Measurements from ENCODE around the gene CAMK4.

The CAMK4 gene

GRCh38 chr5:111367115-111367514 is 142.9 kb downstream of the CAMK4 start:
- TF ChIP-seq CTCF (IDR thresholded peaks at IDR 0.05): no peak
- DNase-seq: no peak
- H3K4me3 Mint-ChIP-seq: no peak overlapping the region
- H3K9me3 Mint-ChIP-seq: no peaks in the 10 kb centered on the region
- H3K27ac Mint-ChIP-seq: no peak overlapping the region
- H3K4me1 Mint-ChIP-seq: no peaks in the 10 kb centered on the region
- H3K36me3 Mint-ChIP-seq (ENCODE audit: low read depth): no peaks in the 10 kb centered on the region
- no peaks in the 10 kb centered on the region for H3K27me3 Mint-ChIP-seq (ENCODE audit: low read depth, poor library complexity)

GRCh38 chr5:111372799-111373198 is 148.6 kb downstream of the CAMK4 start:
- Mint-ChIP-seq H3K36me3 (ENCODE audit: low read depth) (no peaks in the 10 kb centered on the region), H3K9me3 (no peaks in the 10 kb centered on the region), H3K27me3 (ENCODE audit: low read depth, poor library complexity) (peaks cover 3% of the 10 kb centered on the region), H3K4me3 (no peak overlapping the region), H3K4me1 (no peaks in the 10 kb centered on the region), H3K27ac (no peak overlapping the region)
- no peak for DNase-seq
- no peak for TF ChIP-seq CTCF (IDR thresholded peaks at IDR 0.05)

GRCh38 chr5:111374380-111374779 is 150.2 kb downstream of the CAMK4 start:
- Mint-ChIP-seq H3K4me3 (no peak overlapping the region), H3K27me3 (ENCODE audit: low read depth, poor library complexity) (peaks cover 3% of the 10 kb centered on the region), H3K4me1 (no peaks in the 10 kb centered on the region), H3K9me3 (no peaks in the 10 kb centered on the region), H3K27ac (no peak overlapping the region), H3K36me3 (ENCODE audit: low read depth) (no peaks in the 10 kb centered on the region)
- no peak for TF ChIP-seq CTCF (IDR thresholded peaks at IDR 0.05)
- no peak for DNase-seq

GRCh38 chr5:111375645-111376044 is 151.5 kb downstream of the CAMK4 start:
- no peak overlapping the region for H3K27ac Mint-ChIP-seq
- H3K36me3 Mint-ChIP-seq (ENCODE audit: low read depth): no peaks in the 10 kb centered on the region
- no peak for TF ChIP-seq CTCF (IDR thresholded peaks at IDR 0.05)
- H3K4me1 Mint-ChIP-seq: no peaks in the 10 kb centered on the region
- H3K4me3 Mint-ChIP-seq: no peak overlapping the region
- no peaks in the 10 kb centered on the region for H3K9me3 Mint-ChIP-seq
- peaks cover 3% of the 10 kb centered on the region for H3K27me3 Mint-ChIP-seq (ENCODE audit: low read depth, poor library complexity)
- no peak for DNase-seq

- H3K27ac Mint-ChIP-seq: no peak overlapping the region
- H3K27me3 Mint-ChIP-seq (ENCODE audit: low read depth, poor library complexity): peaks cover 6% of the 10 kb centered on the region
- H3K4me3 Mint-ChIP-seq: no peak overlapping the region
- DNase-seq: no peak
- H3K4me1 Mint-ChIP-seq: no peaks in the 10 kb centered on the region
- H3K9me3 Mint-ChIP-seq: no peaks in the 10 kb centered on the region
- TF ChIP-seq CTCF (IDR thresholded peaks at IDR 0.05): no peak
- no peaks in the 10 kb centered on the region for H3K36me3 Mint-ChIP-seq (ENCODE audit: low read depth)
These were observed 153.1 kb downstream of the CAMK4 start for GRCh38 chr5:111377306-111377705.

- H3K27me3 Mint-ChIP-seq (ENCODE audit: low read depth, poor library complexity): peaks cover 3% of the 10 kb centered on the region
- H3K9me3 Mint-ChIP-seq: no peaks in the 10 kb centered on the region
These were observed 155.2 kb downstream of the CAMK4 start for GRCh38 chr5:111379391-111379816.

More at GRCh38 chr5:111379391-111379816, 155.2 kb downstream of the CAMK4 start:
- DNase-seq: no peak
- Mint-ChIP-seq H3K27ac (no peak overlapping the region), H3K4me3 (no peak overlapping the region), H3K4me1 (no peaks in the 10 kb centered on the region), H3K36me3 (ENCODE audit: low read depth) (no peaks in the 10 kb centered on the region)
- no peak for TF ChIP-seq CTCF (IDR thresholded peaks at IDR 0.05)
